BJ (cell line): ENCODE data around the gene METAP1D. TPM values are rescaled to one million over a fixed set of nuclear protein-coding genes. Genes with fewer than 3 reads are reported as not detected.

ENCODE experiments used
- CTCF ChIA-PET: fragments of 350-600 bp; formaldehyde crosslinking; extraction: SDS; loops from one replicate; lab custom pipeline; 2021; ENCODE audit warnings: antibody characterized with exemption, inconsistent platforms; lab: Yijun Ruan, JAX
- POLR2A ChIA-PET: fragments of 300-600 bp; sonication (Branson Sonifier 250); formaldehyde crosslinking; extraction: SDS; loops from one replicate; lab custom pipeline; 2021; ENCODE audit warnings: antibody characterized with exemption; lab: Charles Lee
- DNase-seq: peaks from one replicate; pipeline ENCODE4 v3.0.0-alpha.2; 2011; ENCODE audit warnings: low read depth
- H3K27me3 ChIP-seq: 2 replicates; pipeline ENCODE4 v1.6.0; 2011; ENCODE audit warnings: low read length; ENCODE audit not compliant: control insufficient read depth, insufficient read depth
- H3K36me3 ChIP-seq: 2 replicates; pipeline ENCODE4 v1.5.1; 2011; ENCODE audit warnings: low read length; ENCODE audit not compliant: control insufficient read depth, insufficient read depth
- H3K4me3 ChIP-seq: 2 replicates; pipeline ENCODE4 v1.5.1; 2011; ENCODE audit warnings: low read depth, mild to moderate bottlenecking, control low read depth, low read length
- polyA plus RNA-seq: library from polyadenylated mRNA; depleted of rRNA; stranded (reverse); fragments of >200 nt; gene quantifications from 2 replicates; pipeline ENCODE4 v1.2.3, GENCODE V29; 2011
- TF ChIP-seq, protein P1 (sequence below): IDR thresholded peaks from 2 replicates; pipeline ENCODE4 v1.5.1; 2011; ENCODE audit warnings: low read depth, mild to moderate bottlenecking, control low read depth, inconsistent platforms, low read length, moderate library complexity; ENCODE audit not compliant: insufficient read depth

METAP1D gene
- polyA plus RNA-seq, 1 experiment, result 4.8 TPM

DNA sequence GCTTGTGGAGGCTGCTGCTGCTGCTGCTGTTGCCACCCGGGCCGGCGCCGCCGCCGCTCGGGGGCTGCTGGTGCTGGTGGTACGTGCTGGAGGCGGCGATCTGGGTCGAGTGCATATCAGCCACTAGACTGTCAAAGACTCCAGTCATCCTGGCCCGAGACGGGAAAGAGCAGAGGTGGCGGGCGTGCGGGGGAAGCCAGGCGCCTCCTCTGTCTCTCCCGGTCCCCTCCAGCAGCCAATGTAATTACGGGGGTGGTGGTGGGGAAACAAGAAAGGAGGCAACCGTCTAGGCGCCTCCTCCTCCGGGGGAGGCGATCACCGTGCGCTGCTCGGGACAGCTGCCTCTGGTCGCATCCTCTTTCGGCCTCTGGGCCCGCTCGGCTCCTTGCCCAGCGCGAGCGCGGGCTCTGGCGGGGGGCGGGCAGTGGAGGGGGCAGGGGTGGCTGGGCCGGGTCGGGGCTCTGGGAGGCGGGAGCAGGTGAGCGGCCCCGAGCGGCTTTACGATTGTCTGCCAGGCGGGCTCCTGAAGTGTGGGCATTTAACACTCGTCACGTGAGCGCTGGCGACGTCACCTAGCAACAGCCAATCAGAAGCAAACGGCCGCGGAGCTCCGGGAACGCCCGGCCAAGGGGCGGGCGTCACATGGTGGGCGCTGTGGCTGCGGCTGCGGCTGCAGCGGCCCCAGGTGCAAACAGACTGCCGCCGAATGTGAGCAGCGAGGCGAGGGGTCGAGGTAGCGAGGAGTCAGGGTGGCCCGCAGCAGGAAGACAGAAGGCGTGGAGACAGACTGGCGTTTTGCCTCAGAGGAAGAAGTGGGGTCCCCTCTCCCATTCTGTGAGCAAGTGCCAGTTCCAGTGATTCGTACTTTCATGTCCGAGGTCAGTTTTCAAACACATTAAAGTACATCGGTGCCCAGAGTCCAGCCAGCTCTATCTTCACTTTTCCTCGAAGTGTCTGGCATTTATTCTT lies 102.9 kb downstream of the METAP1D start, which contains the start of gene DLX2:
TSS of gene DLX2 (minus strand) at position 510 of the 969 bp plus-strand sequence. CDS start at position 148, 362 bp downstream.
- TF ChIP-seq, protein P1, sequence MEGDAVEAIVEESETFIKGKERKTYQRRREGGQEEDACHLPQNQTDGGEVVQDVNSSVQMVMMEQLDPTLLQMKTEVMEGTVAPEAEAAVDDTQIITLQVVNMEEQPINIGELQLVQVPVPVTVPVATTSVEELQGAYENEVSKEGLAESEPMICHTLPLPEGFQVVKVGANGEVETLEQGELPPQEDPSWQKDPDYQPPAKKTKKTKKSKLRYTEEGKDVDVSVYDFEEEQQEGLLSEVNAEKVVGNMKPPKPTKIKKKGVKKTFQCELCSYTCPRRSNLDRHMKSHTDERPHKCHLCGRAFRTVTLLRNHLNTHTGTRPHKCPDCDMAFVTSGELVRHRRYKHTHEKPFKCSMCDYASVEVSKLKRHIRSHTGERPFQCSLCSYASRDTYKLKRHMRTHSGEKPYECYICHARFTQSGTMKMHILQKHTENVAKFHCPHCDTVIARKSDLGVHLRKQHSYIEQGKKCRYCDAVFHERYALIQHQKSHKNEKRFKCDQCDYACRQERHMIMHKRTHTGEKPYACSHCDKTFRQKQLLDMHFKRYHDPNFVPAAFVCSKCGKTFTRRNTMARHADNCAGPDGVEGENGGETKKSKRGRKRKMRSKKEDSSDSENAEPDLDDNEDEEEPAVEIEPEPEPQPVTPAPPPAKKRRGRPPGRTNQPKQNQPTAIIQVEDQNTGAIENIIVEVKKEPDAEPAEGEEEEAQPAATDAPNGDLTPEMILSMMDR, result no peak
- no peak for DNase-seq
- Histone ChIP-seq H3K4me3 (peak within 1 kb of the TSS; percentile 49), H3K27me3 (no peaks in the 10 kb centered on the region), H3K36me3 (no peaks in the 10 kb centered on the region)
- ChIA-PET CTCF (interaction anchor here (0.6 to 3.0 kb wide), 20 partner anchors 11 to 529 kb away, joined by 3 to 11 read pairs (median 3); partner anchors contain the start of genes DLX1 and HAT1), POLR2A (interaction anchor here (0.6 kb wide), 3 partner anchors 17 to 24 kb away, joined by 3 to 5 read pairs (median 4); partner anchors contain the start of gene DLX1)

DNA sequence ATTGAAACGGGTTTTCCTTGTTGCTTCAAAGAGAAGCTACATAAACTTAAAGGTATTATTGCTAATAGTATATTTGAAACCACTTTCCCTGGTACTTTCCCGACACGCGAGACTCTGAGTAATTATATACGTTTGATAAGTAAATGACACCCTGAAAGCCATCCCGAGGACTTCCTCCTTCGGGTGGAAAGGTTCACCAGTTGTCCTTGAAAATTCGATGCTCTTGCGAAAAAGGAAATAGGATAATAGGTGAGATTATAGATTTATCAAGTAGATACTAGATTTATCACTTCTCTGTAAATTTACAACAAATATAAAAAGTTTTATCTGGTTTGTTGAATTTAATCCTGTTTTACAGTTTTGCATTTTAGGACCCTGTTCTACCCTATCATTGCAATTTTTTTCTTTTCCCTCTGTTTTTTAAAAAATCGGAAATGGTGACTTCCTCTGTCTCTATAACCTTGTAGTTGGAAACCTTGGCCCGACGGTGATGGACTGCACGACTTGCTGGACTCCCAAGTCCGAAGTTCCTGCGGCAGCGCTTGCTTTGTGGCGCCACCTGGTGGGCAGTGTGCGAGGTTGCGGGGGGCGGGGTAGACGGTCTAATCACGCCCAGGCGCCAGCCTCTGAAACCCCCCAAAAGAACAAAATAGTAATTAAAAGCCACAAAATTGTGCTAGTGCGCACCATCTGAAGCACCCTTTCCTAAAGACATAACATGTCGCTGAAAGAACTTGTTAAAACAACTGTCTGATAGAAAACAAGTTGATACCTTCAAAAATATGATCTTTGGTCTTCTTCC lies 103.9 kb downstream of the METAP1D start:
- Histone ChIP-seq H3K27me3 (no peaks in the 10 kb centered on the region), H3K4me3 (no peak overlapping the region), H3K36me3 (no peaks in the 10 kb centered on the region)
- POLR2A ChIA-PET, result interaction anchor here (0.6 kb wide), 2 partner anchors 18 to 23 kb away, joined by 3 to 4 read pairs; partner anchors contain the start of gene DLX1
- no peak for DNase-seq
- TF ChIP-seq, protein P1, result peak; percentile 96
- CTCF ChIA-PET, result interaction anchor here (0.6 to 4.6 kb wide), 27 partner anchors 9 to 530 kb away, joined by 3 to 59 read pairs (median 4); partner anchors contain the start of gene HAT1

DNA sequence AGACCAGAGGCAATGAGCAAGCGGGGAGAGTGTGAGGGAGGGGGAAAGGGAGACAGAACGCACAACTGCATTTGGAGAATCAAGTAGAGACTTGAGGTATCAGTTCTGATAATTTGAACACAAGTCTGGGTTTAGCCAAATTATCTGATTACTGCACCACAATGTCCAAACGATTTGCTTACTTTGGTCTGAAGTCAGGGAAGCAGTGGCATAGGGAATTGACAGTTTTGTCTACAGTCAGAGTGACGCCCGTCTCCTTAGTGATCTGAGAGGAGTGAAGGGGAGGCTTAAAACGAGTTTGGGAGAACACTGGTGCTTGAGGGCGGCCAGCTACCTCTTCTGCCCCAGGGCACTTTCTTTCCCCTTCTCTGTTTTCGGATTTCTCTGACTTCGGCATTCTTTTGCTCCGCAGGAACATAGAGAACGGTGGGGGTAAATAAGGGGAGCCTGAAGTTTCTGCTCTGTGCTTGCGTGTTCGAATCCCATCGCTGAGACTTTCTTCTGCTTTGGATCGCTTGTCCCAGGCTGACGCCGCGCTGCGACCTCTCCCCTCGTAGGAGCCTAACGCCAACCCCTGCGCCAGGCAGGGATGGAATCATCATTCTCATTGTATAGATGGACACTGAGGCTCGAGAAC lies 105.8 kb downstream of the METAP1D start:
- TF ChIP-seq, protein P1, result no peak
- H3K4me3 ChIP-seq, result peak overlapping the region; percentile 48
- ChIA-PET POLR2A (no interaction called here), CTCF (interaction anchor here (0.8 to 5.1 kb wide), 19 partner anchors 9 to 532 kb away, joined by 3 to 59 read pairs (median 5); partner anchors contain the start of gene HAT1)
- no peak for DNase-seq
- H3K27me3 ChIP-seq, result no peaks in the 10 kb centered on the region
- no peaks in the 10 kb centered on the region for H3K36me3 ChIP-seq

DNA sequence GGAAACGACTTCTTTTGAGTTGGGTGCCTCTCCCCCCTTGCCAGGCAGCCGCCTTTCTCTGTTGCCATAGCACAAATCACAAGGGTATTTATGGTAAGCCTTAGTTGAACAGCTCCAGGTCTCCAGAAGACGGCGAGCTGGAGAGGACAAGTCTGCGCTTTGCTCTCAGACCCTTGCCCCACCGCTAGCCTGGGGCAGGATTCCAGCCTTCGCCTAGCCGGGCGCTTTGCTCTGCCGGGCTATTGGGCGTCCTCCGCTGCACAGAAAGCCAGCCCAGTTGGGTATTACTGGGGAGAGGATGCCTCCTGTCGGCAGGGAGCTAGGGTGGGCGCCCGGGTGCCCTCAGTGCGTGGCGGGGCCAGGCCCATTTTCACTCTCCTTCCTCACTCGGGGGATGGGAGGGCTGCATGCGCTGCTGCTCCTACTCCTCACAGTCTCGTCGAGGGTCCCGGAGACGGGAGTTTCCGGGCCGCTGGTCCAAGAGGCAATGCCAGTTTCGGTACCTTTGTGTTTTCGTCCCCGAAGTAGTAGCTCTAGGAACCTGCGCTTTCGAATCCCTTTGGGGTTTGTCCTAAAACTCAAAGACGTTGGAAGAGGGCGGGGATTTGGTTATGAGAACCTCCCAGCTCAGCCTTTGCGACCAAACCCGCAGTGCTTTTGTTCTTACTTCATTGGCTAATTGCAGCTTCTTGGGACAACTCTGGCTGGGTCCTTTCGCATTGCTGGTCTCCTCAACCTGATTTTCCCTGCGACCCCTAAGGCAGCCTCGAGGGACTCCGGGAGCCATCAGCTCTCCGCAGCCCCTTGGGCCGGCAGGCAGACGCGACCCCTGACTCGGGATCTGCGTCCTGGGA lies 106.6 kb downstream of the METAP1D start:
- CTCF ChIA-PET, result interaction anchor here (0.7 to 5.1 kb wide), 37 partner anchors 9 to 539 kb away, joined by 3 to 59 read pairs (median 3); partner anchors contain the start of gene HAT1
- Histone ChIP-seq H3K27me3 (no peaks in the 10 kb centered on the region), H3K4me3 (peak overlapping the region; percentile 48), H3K36me3 (no peaks in the 10 kb centered on the region)
- TF ChIP-seq, protein P1, result peak; percentile 75
- POLR2A ChIA-PET, result no interaction called here
- DNase-seq, result no peak
